K562 (cell line): ENCODE measurements around the gene PHF21B. TPM values are rescaled to one million over a fixed set of nuclear protein-coding genes. Genes with fewer than 3 reads are reported as not detected.

Experiments
- ATAC-seq: fragments of 200-7000 bp; cut with Tn5 transposase; 3 replicates; pipeline ENCODE4 v1.9.1; 2020; ENCODE audit warnings: moderate library complexity
- BruUV-seq: library from RNA; stranded (reverse); fragments of 400-500 nt; replicated peaks from 2 replicates; lab custom pipeline; 2021; lab: Mats Ljungman, UMichigan
- CTCF ChIA-PET: fragments of 300-600 bp; formaldehyde crosslinking; extraction: SDS; loops from one replicate; lab custom pipeline; 2021; ENCODE audit warnings: low intra/inter-chr PET ratio; lab: Yijun Ruan, JAX
- POLR2A ChIA-PET: fragments of 300-600, 350-650 bp; sonication (Branson Sonifier 250); formaldehyde crosslinking; extraction: SDS; loops from one replicate; lab custom pipeline; 2021; ENCODE audit warnings: antibody characterized with exemption, inconsistent platforms; lab: Yijun Ruan, JAX
- DNase-seq, 4 experiments: peaks; one replicate each; pipeline versions ENCODE4 v3.0.0 to v3.0.0-alpha.2; 2011 to 2018; ENCODE audit warnings: low spot score in 3 of 4, mixed read lengths in 3 of 4; ENCODE audit errors: extremely low read depth in 1 of 4
- FAIRE-seq: peaks from 2 replicates; lab custom pipeline; 2011; peaks lifted over from hg19 to GRCh38; lab: Jason Lieb, UNC
- H2AFZ ChIP-seq: 2 replicates; pipeline ENCODE4 v1.6.0; 2011; ENCODE audit warnings: low read depth, low read length, control low read depth, inconsistent platforms
- H3K27ac ChIP-seq: fragments of 200-600 bp; 3 replicates; pipeline ENCODE4 v1.8.0; 2011; ENCODE audit warnings: low read depth, mild to moderate bottlenecking, control low read depth, inconsistent platforms, low read length, moderate library complexity, mixed read lengths; ENCODE audit errors: extremely low read depth
- H3K27me3 ChIP-seq, 2 experiments: fragments of 300-600 bp in 1 of 2; 2 replicates in 1 of 2; 3 replicates in 1 of 2; pipeline versions ENCODE4 v1.6.0 to v1.8.0; 2011; ENCODE audit warnings: inconsistent platforms in 2 of 2, low read length in 2 of 2, mild to moderate bottlenecking in 1 of 2, mixed read lengths in 1 of 2, moderate library complexity in 1 of 2; ENCODE audit not compliant: control insufficient read depth in 2 of 2, insufficient read depth in 2 of 2
- H3K36me3 ChIP-seq: fragments of 300-600 bp; 3 replicates; pipeline ENCODE4 v1.8.0; 2011; ENCODE audit warnings: mild to moderate bottlenecking, low read length, inconsistent platforms; ENCODE audit not compliant: control insufficient read depth, insufficient read depth
- H3K4me1 ChIP-seq, 2 experiments: fragments of 200-600 bp in 1 of 2; replicated peaks in 1 of 2; 2 replicates in 1 of 2; 3 replicates in 1 of 2; pipeline versions ENCODE4 v1.5.1 to v1.8.0; 2011; ENCODE audit warnings: inconsistent platforms in 2 of 2, low read length in 2 of 2, mild to moderate bottlenecking in 1 of 2, mixed read lengths in 1 of 2, moderate library complexity in 1 of 2; ENCODE audit not compliant: control insufficient read depth in 2 of 2, insufficient read depth in 2 of 2
- H3K4me2 ChIP-seq: 2 replicates; pipeline ENCODE4 v1.6.1; 2011; ENCODE audit warnings: low read length, control low read depth, inconsistent platforms, mixed read lengths; ENCODE audit not compliant: insufficient read depth
- H3K4me3 ChIP-seq: fragments of 200-600 bp; sonication (generic), shearing (Covaris generic); 2 replicates; pipeline ENCODE4 v1.5.1; 2016; ENCODE audit warnings: control low read depth, inconsistent platforms
- H3K79me2 ChIP-seq: fragments of 200-600 bp; 3 replicates; pipeline ENCODE4 v1.8.0; 2011; ENCODE audit warnings: low read length, inconsistent platforms; ENCODE audit not compliant: control insufficient read depth, insufficient read depth
- H3K9ac ChIP-seq, 2 experiments: 2 replicates each; pipeline versions ENCODE4 v1.6.0 to v1.6.1; 2011; ENCODE audit warnings: low read depth in 2 of 2, low read length in 2 of 2, control low read depth in 1 of 2, inconsistent platforms in 1 of 2, mild to moderate bottlenecking in 1 of 2, mixed read lengths in 1 of 2; ENCODE audit not compliant: insufficient read depth in 1 of 2
- H3K9me1 ChIP-seq: one replicate; pipeline ENCODE4 v1.6.0; 2011; ENCODE audit warnings: inconsistent platforms, mild to moderate bottlenecking, low read length, moderate library complexity; ENCODE audit not compliant: control insufficient read depth, insufficient read depth
- H3K9me3 ChIP-seq: replicated peaks from 2 replicates; pipeline ENCODE4 v1.5.1; 2011; ENCODE audit warnings: low read depth, low read length, inconsistent platforms; ENCODE audit not compliant: control insufficient read depth, insufficient read depth
- H4K20me1 ChIP-seq: replicated peaks from 2 replicates; pipeline ENCODE4 v1.6.1; 2011; ENCODE audit warnings: low read length, inconsistent platforms, mixed read lengths; ENCODE audit not compliant: control insufficient read depth, insufficient read depth
- EGR1 ChIP-seq: fragments of 450-650 bp; conservative IDR thresholded peaks from 2 replicates; pipeline ENCODE4 v1.6.1; 2017; ENCODE audit warnings: mild to moderate bottlenecking
- HCFC1 ChIP-seq: IDR thresholded peaks from 2 replicates; pipeline ENCODE4 v1.6.1; 2012; ENCODE audit warnings: low read depth, low read length, improper control_type of control experiment
- NFIX ChIP-seq: fragments of 250-450 bp; sonication (Bioruptor Pico); IDR thresholded peaks from 2 replicates; pipeline ENCODE4 v1.4.0; 2020; ENCODE audit warnings: low read depth, mild to moderate bottlenecking, moderate library complexity
- POLR2H ChIP-seq: IDR thresholded peaks from 2 replicates; pipeline ENCODE4 v1.6.1; 2016; ENCODE audit warnings: missing genetic modification characterization, low read depth, mild to moderate bottlenecking, control low read depth, missing compliant biosample characterization, moderate library complexity
- RNF219 ChIP-seq: fragments of 250-450 bp; sonication (Bioruptor Pico); IDR thresholded peaks from 2 replicates; pipeline ENCODE4 v1.5.0; 2022; ENCODE audit warnings: mild to moderate bottlenecking
- SAFB ChIP-seq: fragments of 200-400 bp; formaldehyde crosslinking; IDR thresholded peaks from 2 replicates; pipeline ENCODE4 v1.6.1; 2017; ENCODE audit warnings: low read depth, low read length, borderline replicate concordance
- SMAD2 ChIP-seq: fragments of 150-350 bp; IDR thresholded peaks from 2 replicates; pipeline ENCODE4 v1.6.1; 2014; ENCODE audit warnings: low read depth, mild to moderate bottlenecking, low read length
- YY1 ChIP-seq, 3 experiments: IDR thresholded peaks; 2 replicates each; pipeline ENCODE4 v1.6.1; 2011; ENCODE audit warnings: low read length in 2 of 3, mild to moderate bottlenecking in 2 of 3, moderate library complexity in 2 of 3, borderline replicate concordance in 1 of 3, control low read depth in 1 of 3, low read depth in 1 of 3; ENCODE audit not compliant: insufficient read depth in 3 of 3, insufficient replicate concordance in 2 of 3, control insufficient read depth in 1 of 3, insufficient read length in 1 of 3; ENCODE audit errors: extremely low read depth in 1 of 3
- ZNF583 ChIP-seq: fragments of 250-450 bp; sonication (Bioruptor Pico); IDR thresholded peaks from 2 replicates; pipeline ENCODE4 v1.4.0; 2020
- ZNF785 ChIP-seq: fragments of 250-450 bp; sonication (Bioruptor Pico); IDR thresholded peaks from 2 replicates; pipeline ENCODE4 v1.4.0; 2020; ENCODE audit warnings: mild to moderate bottlenecking
- whole genome bisulfite sequencing: fragments of 100-300 bp; shearing (Covaris generic); methylation state at CpG from one replicate; pipeline ENCODE4 v1.1.6; 2016; ENCODE audit warnings: low coverage, mixed read lengths; ENCODE audit not compliant: insufficient coverage; ENCODE audit errors: missing lambda C conversion rate; 5-methylcytosine and 5-hydroxymethylcytosine counted together
- in situ Hi-C: fragments of 300-500 bp; cut with MboI; formaldehyde crosslinking; loops from 4 replicates; pipeline ENCODE4 v1.15.0; 2018; ENCODE audit warnings: inconsistent platforms, mixed read lengths
- intact Hi-C: fragments of 100-400 bp; cut with micrococcal nuclease; formaldehyde crosslinking; loops from 2 replicates; pipeline ENCODE4 v1.14.2; 2022
- polyA plus RNA-seq, 8 experiments: library from polyadenylated mRNA; depleted of rRNA in 4 of 8; stranded (reverse) in 5 of 8; unstranded in 3 of 8; fragments of >200 nt; fragmentation: Nextera tagmentation in 2 of 8; fragmentation: Illumina TruSeq in 1 of 8; extraction: Ambion mirVana in 2 of 8; extraction: Trizol in 1 of 8; gene quantifications; 2 replicates each; pipeline versions ENCODE4 v1.2.1 to v1.2.3, GENCODE V29; 2011 to 2014; ENCODE audit warnings: inconsistent platforms in 1 of 8, missing spikeins in 1 of 8
- total RNA-seq, 7 experiments: library from RNA; depleted of rRNA in 6 of 7; stranded (reverse); fragments of >200 nt in 6 of 7; fragmentation: Illumina TruSeq in 2 of 7; extraction: Trizol in 2 of 7; gene quantifications; 2 replicates each; pipeline versions ENCODE4 v1.2.1 to v1.2.3, GENCODE V29; 2011 to 2021; ENCODE audit warnings: low replicate concordance in 1 of 7
- TF ChIP-seq, protein P1 (sequence below): fragments of 450-650 bp; formaldehyde crosslinking; IDR thresholded peaks from 2 replicates; pipeline ENCODE4 v1.4.0; 2020; ENCODE audit warnings: mild to moderate bottlenecking, mixed read lengths
- TF ChIP-seq, protein P2 (sequence below): fragments of 450-650 bp; IDR thresholded peaks from 2 replicates; pipeline ENCODE4 v1.6.1; 2016
- TF ChIP-seq, protein P3 (sequence below): IDR thresholded peaks from 2 replicates; pipeline ENCODE4 v1.6.1; 2016; ENCODE audit warnings: missing genetic modification characterization, missing compliant biosample characterization

Gene PHF21B
- total and polyA plus RNA-seq, 9 of the 15 experiments (the other 6 are each of a cell fraction or from before 2014, with no cell fraction given): 0.04 TPM; not detected in 8

- DNase-seq (peak; percentile 7 to 28 (median 19)), ATAC-seq (no peak), FAIRE-seq (no peak)
- no peaks in the 10 kb centered on the region for H4K20me1 ChIP-seq
- CTCF ChIA-PET: no interaction called here
- no peak for TF ChIP-seq POLR2H (tag)
- TF ChIP-seq HCFC1: no peak
- 0 out of 2 replicates have a peak, but pooled peaks have one; percentile 14 for TF ChIP-seq EGR1
- TF ChIP-seq, protein P1, sequence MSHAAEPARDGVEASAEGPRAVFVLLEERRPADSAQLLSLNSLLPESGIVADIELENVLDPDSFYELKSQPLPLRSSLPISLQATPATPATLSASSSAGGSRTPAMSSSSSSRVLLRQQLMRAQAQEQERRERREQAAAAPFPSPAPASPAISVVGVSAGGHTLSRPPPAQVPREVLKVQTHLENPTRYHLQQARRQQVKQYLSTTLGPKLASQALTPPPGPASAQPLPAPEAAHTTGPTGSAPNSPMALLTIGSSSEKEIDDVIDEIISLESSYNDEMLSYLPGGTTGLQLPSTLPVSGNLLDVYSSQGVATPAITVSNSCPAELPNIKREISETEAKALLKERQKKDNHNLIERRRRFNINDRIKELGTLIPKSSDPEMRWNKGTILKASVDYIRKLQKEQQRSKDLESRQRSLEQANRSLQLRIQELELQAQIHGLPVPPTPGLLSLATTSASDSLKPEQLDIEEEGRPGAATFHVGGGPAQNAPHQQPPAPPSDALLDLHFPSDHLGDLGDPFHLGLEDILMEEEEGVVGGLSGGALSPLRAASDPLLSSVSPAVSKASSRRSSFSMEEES (CRISPR knock-in tag): no peak
- no peak for TF ChIP-seq SMAD2
- TF ChIP-seq ZNF785 (CRISPR knock-in tag): no peak
- no peak for TF ChIP-seq ZNF583 (CRISPR knock-in tag)
- TF ChIP-seq, protein P2, sequence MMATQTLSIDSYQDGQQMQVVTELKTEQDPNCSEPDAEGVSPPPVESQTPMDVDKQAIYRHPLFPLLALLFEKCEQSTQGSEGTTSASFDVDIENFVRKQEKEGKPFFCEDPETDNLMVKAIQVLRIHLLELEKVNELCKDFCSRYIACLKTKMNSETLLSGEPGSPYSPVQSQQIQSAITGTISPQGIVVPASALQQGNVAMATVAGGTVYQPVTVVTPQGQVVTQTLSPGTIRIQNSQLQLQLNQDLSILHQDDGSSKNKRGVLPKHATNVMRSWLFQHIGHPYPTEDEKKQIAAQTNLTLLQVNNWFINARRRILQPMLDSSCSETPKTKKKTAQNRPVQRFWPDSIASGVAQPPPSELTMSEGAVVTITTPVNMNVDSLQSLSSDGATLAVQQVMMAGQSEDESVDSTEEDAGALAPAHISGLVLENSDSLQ: no peak
- TF ChIP-seq, protein P3, sequence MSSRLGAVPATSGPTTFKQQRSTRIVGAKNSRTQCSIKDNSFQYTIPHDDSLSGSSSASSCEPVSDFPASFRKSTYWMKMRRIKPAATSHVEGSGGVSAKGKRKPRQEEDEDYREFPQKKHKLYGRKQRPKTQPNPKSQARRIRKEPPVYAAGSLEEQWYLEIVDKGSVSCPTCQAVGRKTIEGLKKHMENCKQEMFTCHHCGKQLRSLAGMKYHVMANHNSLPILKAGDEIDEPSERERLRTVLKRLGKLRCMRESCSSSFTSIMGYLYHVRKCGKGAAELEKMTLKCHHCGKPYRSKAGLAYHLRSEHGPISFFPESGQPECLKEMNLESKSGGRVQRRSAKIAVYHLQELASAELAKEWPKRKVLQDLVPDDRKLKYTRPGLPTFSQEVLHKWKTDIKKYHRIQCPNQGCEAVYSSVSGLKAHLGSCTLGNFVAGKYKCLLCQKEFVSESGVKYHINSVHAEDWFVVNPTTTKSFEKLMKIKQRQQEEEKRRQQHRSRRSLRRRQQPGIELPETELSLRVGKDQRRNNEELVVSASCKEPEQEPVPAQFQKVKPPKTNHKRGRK (tag): no peak
- peak in 1 of 3 experiments; percentile 68 for TF ChIP-seq YY1 (IDR thresholded peaks at IDR 0.05; ENCODE audit: borderline replicate concordance in 1 of 3, control insufficient read depth in 1 of 3, extremely low read depth in 1 of 3, insufficient read depth in 3 of 3, insufficient read length in 1 of 3, insufficient replicate concordance in 2 of 3, low read depth in 1 of 3, low read length in 2 of 3)
- no peak for TF ChIP-seq SAFB
- no peak for TF ChIP-seq NFIX (CRISPR knock-in tag)
- no peak for TF ChIP-seq RNF219 (CRISPR knock-in tag)
- no peaks in the 10 kb centered on the region for H3K9me1 ChIP-seq
- in situ Hi-C loops: no loop called here
- no peak overlapping the region for H3K4me3 ChIP-seq
- POLR2A ChIA-PET: no interaction called here
- peaks cover 0 to 20% of the 10 kb centered on the region in 2 experiments; a peak in 2 of 5 replicates for H3K4me1 ChIP-seq
- intact Hi-C loops: no loop called here
- no peak overlapping the region for H2AFZ ChIP-seq
- no peaks in the 10 kb centered on the region for H3K9me3 ChIP-seq
- peaks cover 5 to 23% of the 10 kb centered on the region in 2 experiments; a peak in 3 of 5 replicates for H3K27me3 ChIP-seq
- H3K36me3 ChIP-seq: no peaks in the 10 kb centered on the region
- BruUV-seq: no TSS peak
- whole genome bisulfite sequencing: 9% methylated on average over 7 of the region's 46 CpGs
- H3K4me2 ChIP-seq: no peak overlapping the region
- H3K27ac ChIP-seq: no peak overlapping the region
- H3K79me2 ChIP-seq: no peaks in the 10 kb centered on the region
- no peak overlapping the region for H3K9ac ChIP-seq
These were observed 1.6 kb downstream of the PHF21B start for GRCh38 chr22:45008186-45008681.
